Limb (tissue), 2 donors: ENCODE measurements around the gene SLC27A2.
"Not testable (repeated sequence)": the region's sequence is repeated elsewhere in the genome, so short reads cannot be mapped to it uniquely, and the experiment has no call there.

Experiments used
- DNase-seq, 2 donors: peaks; one replicate each; pipeline ENCODE4 v3.0.0-alpha.2; 2016; ENCODE audit errors: extremely low spot score in 2 of 2

The SLC27A2 gene

GRCh38 chr15:50163719-50164410 lies 18.1 kb upstream of the SLC27A2 start:
- DNase-seq, result no peak

- DNase-seq, result no peak
Measured at GRCh38 chr15:50164458-50164857, 17.5 kb upstream of the SLC27A2 start.

GRCh38 chr15:50166216-50166615 lies 15.8 kb upstream of the SLC27A2 start:
- no peak for DNase-seq

GRCh38 chr15:50167110-50167509 lies 14.9 kb upstream of the SLC27A2 start:
- DNase-seq, result no peak

- DNase-seq, result no peak
Measured at GRCh38 chr15:50168379-50168778, 13.6 kb upstream of the SLC27A2 start.

- DNase-seq, result no peak
Measured at GRCh38 chr15:50168783-50169411, 13.1 kb upstream of the SLC27A2 start.

- DNase-seq, result not testable (repeated sequence)
Measured at GRCh38 chr15:50172360-50172895, 9.6 kb upstream of the SLC27A2 start.

GRCh38 chr15:50176869-50177268 lies 5.1 kb upstream of the SLC27A2 start:
- DNase-seq, result no peak

- DNase-seq, result no peak
Measured at GRCh38 chr15:50180091-50180490, 1.9 kb upstream of the SLC27A2 start.

- no peak for DNase-seq
Measured at GRCh38 chr15:50180582-50180981, 1.4 kb upstream of the SLC27A2 start.

GRCh38 chr15:50181201-50181968 lies 611 bp upstream of the SLC27A2 start:
- no peak for DNase-seq

GRCh38 chr15:50182219-50183013 lies 420 bp downstream of the SLC27A2 start:
- peak in 1 of 2 donors; percentile 63 for DNase-seq

- DNase-seq, result no peak
Measured at GRCh38 chr15:50183112-50183794, 1.3 kb downstream of the SLC27A2 start.

- no peak for DNase-seq
Measured at GRCh38 chr15:50184863-50185504, 3.0 kb downstream of the SLC27A2 start.

GRCh38 chr15:50186090-50186489 lies 4.1 kb downstream of the SLC27A2 start:
- DNase-seq, result no peak

GRCh38 chr15:50186752-50187151 lies 4.8 kb downstream of the SLC27A2 start:
- DNase-seq, result no peak

GRCh38 chr15:50187525-50187924 lies 5.5 kb downstream of the SLC27A2 start:
- DNase-seq, result no peak

GRCh38 chr15:50187997-50188396 lies 6.0 kb downstream of the SLC27A2 start:
- no peak for DNase-seq

GRCh38 chr15:50188793-50189192 lies 6.8 kb downstream of the SLC27A2 start:
- not testable (repeated sequence) for DNase-seq

GRCh38 chr15:50189633-50190032 lies 7.6 kb downstream of the SLC27A2 start:
- no peak for DNase-seq
